ENCODE results near the gene GBGT1.
"Not testable (repeated sequence)": the region's sequence is repeated elsewhere in the genome, so short reads cannot be mapped to it uniquely, and the experiment has no call there.

DNA sequence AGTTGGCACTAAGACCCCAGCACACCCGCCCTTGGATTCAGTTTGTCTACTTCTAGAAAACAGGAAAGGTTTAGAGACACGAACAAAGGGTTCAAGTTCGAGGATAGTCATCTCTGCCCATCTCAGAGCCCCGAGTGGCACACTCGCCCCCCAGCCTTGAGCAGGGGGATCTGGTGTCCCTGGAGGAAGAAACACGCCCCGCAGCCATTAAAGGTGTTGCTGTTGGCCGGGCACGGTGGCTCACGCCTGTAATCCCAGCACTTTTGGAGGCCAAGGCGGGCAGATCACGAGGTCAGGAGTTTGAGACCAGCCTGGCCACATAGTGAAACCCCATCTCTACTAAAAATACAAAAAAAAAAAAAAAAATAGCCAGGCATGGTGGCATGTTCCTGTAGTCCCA lies 6.0 kb upstream of the GBGT1 start:
- TF ChIP-seq, protein P1, sequence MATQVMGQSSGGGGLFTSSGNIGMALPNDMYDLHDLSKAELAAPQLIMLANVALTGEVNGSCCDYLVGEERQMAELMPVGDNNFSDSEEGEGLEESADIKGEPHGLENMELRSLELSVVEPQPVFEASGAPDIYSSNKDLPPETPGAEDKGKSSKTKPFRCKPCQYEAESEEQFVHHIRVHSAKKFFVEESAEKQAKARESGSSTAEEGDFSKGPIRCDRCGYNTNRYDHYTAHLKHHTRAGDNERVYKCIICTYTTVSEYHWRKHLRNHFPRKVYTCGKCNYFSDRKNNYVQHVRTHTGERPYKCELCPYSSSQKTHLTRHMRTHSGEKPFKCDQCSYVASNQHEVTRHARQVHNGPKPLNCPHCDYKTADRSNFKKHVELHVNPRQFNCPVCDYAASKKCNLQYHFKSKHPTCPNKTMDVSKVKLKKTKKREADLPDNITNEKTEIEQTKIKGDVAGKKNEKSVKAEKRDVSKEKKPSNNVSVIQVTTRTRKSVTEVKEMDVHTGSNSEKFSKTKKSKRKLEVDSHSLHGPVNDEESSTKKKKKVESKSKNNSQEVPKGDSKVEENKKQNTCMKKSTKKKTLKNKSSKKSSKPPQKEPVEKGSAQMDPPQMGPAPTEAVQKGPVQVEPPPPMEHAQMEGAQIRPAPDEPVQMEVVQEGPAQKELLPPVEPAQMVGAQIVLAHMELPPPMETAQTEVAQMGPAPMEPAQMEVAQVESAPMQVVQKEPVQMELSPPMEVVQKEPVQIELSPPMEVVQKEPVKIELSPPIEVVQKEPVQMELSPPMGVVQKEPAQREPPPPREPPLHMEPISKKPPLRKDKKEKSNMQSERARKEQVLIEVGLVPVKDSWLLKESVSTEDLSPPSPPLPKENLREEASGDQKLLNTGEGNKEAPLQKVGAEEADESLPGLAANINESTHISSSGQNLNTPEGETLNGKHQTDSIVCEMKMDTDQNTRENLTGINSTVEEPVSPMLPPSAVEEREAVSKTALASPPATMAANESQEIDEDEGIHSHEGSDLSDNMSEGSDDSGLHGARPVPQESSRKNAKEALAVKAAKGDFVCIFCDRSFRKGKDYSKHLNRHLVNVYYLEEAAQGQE (IDR thresholded peaks at IDR 0.05; ENCODE audit: unreplicated experiment), result not testable (repeated sequence)
- not testable (repeated sequence) for TF ChIP-seq EZH2 (IDR thresholded peaks at IDR 0.05; ENCODE audit: low read depth, unreplicated experiment)

Measured in GM23338 (cell line).